ENCODE measurements around the gene DGCR8. TPM values are rescaled to one million over a fixed set of nuclear protein-coding genes. Genes with fewer than 3 reads are reported as not detected.

DGCR8 gene
- total RNA-seq, 4 donors from 2014 or later, result 16.9 to 27.6 (median 25.5) TPM

DNA sequence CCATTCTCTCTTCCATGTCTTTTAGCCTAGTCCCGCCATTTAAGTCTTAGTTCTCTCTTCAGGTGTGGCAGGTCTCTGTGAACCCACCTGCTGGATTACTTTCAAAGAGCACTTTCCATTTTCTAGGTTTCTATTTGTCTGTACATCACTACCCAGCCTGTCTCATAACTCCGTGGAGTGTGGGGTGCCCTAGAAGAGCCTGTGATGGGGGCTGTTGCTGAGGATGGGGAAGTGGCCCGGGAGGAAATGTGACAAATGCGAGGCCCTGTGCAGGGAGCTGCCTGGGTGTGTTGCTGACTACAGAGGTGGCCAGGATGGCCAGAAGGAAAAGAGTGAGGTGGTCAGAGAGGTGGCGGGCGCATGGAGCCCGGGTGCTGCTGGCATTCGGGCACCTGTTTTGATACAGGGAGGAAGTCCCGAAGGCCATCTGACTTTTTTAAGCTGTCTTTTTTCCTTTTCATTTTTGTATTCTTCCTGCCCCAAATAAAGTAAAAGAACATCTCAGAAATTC, 10.7 kb downstream of the DGCR8 start:
- no peak overlapping the region for H3K27ac ChIP-seq
- TF ChIP-seq POLR2A (IDR thresholded peaks at IDR 0.05) (no peak), EP300 (IDR thresholded peaks at IDR 0.05) (no peak), POLR2AphosphoS5 (IDR thresholded peaks at IDR 0.05) (no peak)
- TF ChIP-seq, protein P1, sequence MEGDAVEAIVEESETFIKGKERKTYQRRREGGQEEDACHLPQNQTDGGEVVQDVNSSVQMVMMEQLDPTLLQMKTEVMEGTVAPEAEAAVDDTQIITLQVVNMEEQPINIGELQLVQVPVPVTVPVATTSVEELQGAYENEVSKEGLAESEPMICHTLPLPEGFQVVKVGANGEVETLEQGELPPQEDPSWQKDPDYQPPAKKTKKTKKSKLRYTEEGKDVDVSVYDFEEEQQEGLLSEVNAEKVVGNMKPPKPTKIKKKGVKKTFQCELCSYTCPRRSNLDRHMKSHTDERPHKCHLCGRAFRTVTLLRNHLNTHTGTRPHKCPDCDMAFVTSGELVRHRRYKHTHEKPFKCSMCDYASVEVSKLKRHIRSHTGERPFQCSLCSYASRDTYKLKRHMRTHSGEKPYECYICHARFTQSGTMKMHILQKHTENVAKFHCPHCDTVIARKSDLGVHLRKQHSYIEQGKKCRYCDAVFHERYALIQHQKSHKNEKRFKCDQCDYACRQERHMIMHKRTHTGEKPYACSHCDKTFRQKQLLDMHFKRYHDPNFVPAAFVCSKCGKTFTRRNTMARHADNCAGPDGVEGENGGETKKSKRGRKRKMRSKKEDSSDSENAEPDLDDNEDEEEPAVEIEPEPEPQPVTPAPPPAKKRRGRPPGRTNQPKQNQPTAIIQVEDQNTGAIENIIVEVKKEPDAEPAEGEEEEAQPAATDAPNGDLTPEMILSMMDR (IDR thresholded peaks at IDR 0.05), result no peak
- 92 to 100% methylated on average over 3 to 4 of the region's 9 CpGs for WGBS, 2 donors (ENCODE audit: low coverage in 1 of 2)

DNA sequence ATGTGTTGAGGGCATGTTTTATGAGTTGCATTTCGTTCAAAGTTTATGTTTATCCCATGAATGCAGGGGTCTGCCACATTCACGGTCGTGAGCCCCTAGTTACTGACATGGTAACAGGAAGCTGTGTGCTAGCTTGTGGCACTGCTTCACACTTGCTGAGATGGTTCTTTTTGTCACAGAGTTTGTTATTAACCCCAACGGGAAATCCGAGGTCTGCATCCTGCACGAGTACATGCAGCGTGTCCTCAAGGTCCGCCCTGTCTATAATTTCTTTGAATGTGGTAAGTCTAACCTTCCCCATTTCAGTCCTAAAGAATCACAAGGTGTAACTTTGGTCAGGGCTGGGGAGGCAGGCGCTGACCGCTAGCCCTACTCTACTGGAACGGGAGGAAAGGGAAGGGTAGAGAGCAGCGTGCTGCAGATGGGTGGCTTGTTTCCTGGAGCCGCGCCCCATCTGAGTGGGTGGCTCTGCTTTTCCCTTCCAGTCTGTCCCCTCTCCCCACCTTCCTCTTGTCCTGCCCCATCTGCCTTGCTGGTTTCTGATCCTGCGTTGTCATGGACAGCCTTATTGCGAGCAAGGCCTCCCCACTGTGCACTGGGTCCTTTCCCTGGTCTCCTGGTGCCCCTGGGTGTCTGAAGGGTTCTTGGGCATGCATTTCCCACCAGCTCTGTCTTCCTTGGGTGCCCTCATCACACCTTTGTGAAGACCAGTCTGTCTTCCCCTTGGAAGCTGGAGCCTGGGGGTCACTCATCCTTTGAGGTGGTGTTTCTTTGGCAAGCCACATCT, 11.8 kb downstream of the DGCR8 start:
- Histone ChIP-seq H3K36me3 (peaks cover 0 to 100% of the 10 kb centered on the region in 2 donors), H3K27me3 (no peaks in the 10 kb centered on the region), H3K4me3 (no peak overlapping the region), H3K27ac (no peak overlapping the region), H3K4me1 (no peaks in the 10 kb centered on the region), H3K9me3 (no peaks in the 10 kb centered on the region)
- WGBS, 2 donors (ENCODE audit: low coverage in 1 of 2), result 91% methylated on average over 6 to 16 of the region's 16 CpGs
- TF ChIP-seq, protein P1 (IDR thresholded peaks at IDR 0.05), result no peak
- TF ChIP-seq POLR2AphosphoS5 (IDR thresholded peaks at IDR 0.05), result no peak
- no peak for TF ChIP-seq POLR2A (IDR thresholded peaks at IDR 0.05)
- TF ChIP-seq EP300 (IDR thresholded peaks at IDR 0.05), result no peak
- ATAC-seq, result no peak

More for the DNA sequence above, 10.7 kb downstream of the DGCR8 start:
- Histone ChIP-seq H3K9me3 (no peaks in the 10 kb centered on the region), H3K4me1 (peaks cover 0 to 3% (median 0%) of the 10 kb centered on the region in 3 donors), H3K4me3 (no peak overlapping the region), H3K36me3 (peaks cover 0 to 100% of the 10 kb centered on the region in 2 donors), H3K27me3 (no peaks in the 10 kb centered on the region)
- no peak for ATAC-seq

DNA sequence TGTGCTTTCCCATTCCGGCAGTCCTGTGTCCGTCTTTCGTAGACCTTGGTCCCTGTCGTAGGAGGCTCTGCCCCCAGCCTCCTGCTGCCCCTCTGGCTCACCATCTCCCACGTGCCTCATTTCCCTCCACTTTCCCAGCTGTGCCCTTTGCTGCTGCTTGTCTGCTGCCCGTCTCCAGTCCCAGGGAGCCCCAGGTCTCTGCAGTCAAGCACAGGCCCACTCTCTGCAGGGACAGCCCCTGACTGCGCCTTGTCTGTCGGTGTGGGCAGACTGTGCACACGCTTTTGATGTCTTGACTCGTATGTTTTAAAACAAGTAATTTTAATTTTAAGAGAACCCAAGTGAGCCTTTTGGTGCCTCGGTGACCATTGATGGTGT, 12.4 kb downstream of the DGCR8 start:
- H3K36me3 ChIP-seq, result peaks cover 0 to 100% of the 10 kb centered on the region in 2 donors
- WGBS, 2 donors (ENCODE audit: low coverage in 1 of 2), result 85 to 88% methylated on average over 5 to 6 of the region's 11 CpGs

DNA sequence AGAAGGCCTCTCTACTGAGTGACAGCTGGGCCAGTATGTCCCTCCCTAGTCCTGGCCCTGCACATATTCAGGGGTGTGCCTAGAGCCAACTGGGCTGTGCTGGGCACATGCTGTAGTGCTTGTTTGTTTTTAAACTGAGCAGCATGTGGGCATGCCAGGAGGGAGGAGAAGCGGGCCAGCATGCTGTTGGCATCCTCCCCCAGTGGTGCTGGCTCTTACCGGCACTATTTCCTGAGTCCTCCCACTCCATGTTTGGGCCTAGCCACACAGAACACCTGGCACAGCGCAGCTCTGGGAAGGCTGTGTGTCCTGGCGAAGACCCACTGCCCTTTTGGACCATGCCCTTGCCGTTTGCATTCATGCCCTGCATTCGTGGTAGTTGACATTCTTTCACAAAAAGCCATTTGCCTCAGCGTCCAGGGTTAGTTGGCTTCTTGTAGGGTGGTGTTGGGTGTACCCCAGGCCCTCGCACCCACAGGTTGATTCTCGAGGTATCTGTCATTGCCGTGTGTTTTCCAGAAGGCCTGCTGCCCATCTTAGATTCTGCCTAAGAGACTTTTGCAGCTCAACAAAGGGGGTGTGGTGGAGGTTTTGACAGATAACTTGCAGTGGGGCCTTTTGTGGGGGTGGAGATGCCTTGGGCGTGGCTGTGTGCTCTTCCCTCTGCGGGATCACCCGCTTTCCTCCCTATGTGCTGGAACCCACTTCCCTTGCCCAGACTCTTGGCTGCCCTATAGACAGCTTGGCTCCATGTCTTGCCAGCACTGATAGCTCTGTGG, 13.6 kb downstream of the DGCR8 start:
- H3K27ac ChIP-seq, result no peak overlapping the region
- H3K4me1 ChIP-seq, result no peaks in the 10 kb centered on the region
- WGBS, 2 donors (ENCODE audit: low coverage in 1 of 2), result 80 to 87% methylated on average over 2 to 7 of the region's 13 CpGs
- H3K27me3 ChIP-seq, result no peaks in the 10 kb centered on the region
- no peak overlapping the region for H3K4me3 ChIP-seq
- no peaks in the 10 kb centered on the region for H3K9me3 ChIP-seq
- H3K36me3 ChIP-seq, result peaks cover 0 to 100% of the 10 kb centered on the region in 2 donors
- TF ChIP-seq POLR2A (IDR thresholded peaks at IDR 0.05), result no peak
- ATAC-seq, result no peak

More for the DNA sequence above, 12.4 kb downstream of the DGCR8 start:
- Histone ChIP-seq H3K27ac (no peak overlapping the region), H3K27me3 (no peaks in the 10 kb centered on the region), H3K9me3 (no peaks in the 10 kb centered on the region), H3K4me1 (no peaks in the 10 kb centered on the region), H3K4me3 (no peak overlapping the region)
- TF ChIP-seq POLR2A (IDR thresholded peaks at IDR 0.05) (no peak), EP300 (IDR thresholded peaks at IDR 0.05) (no peak), POLR2AphosphoS5 (IDR thresholded peaks at IDR 0.05) (no peak)
- TF ChIP-seq, protein P1 (IDR thresholded peaks at IDR 0.05), result no peak
- no peak for ATAC-seq

DNA sequence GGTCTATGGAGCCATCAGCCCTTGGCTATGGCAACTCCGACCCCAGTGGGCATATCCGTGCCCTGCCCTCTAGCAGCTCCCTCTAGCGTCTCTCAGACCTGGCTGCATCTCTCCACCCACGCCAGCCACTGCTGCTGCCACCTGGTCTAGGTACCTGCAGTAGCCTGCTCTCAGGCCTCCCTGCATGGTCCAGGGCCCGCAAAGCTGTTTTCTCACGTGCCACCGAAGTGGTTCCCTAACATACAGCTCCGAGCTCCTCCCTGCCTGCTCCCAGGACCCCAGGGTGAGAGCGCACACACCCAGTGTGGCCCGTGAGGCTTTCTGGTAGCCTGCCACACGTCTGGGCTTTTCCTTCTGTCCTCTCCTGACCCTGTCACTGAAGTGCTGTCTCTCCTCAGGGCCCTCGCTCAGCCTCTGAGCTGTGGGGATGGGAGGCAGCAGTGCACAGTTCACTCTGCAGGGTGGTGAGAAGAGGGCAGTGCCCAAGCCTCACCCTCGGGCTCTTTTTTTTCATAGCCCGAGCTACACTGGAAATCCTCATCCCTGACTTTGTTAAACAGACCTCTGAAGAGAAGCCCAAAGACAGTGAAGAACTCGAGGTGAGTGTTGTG, 14.3 kb downstream of the DGCR8 start:
- Histone ChIP-seq H3K4me1 (no peaks in the 10 kb centered on the region), H3K27me3 (no peaks in the 10 kb centered on the region), H3K9me3 (no peaks in the 10 kb centered on the region), H3K36me3 (peaks cover 0 to 100% of the 10 kb centered on the region in 2 donors), H3K27ac (no peak overlapping the region), H3K4me3 (no peak overlapping the region)
- TF ChIP-seq EP300 (IDR thresholded peaks at IDR 0.05), result no peak
- TF ChIP-seq POLR2A (IDR thresholded peaks at IDR 0.05), result no peak
- no peak for TF ChIP-seq POLR2AphosphoS5 (IDR thresholded peaks at IDR 0.05)
- TF ChIP-seq, protein P1 (IDR thresholded peaks at IDR 0.05), result no peak
- WGBS, 2 donors (ENCODE audit: low coverage in 1 of 2), result 88 to 93% methylated on average over 10 to 11 of the region's 15 CpGs
- no peak for ATAC-seq
